NCI-H2107 (cell line): ENCODE measurements around the gene NUMB.
A peak's percentile ranks its signal among the peaks of the same experiment; 100 is the strongest.

ENCODE experiments used
- DNase-seq: peaks from one replicate; lab custom pipeline; 2025; lab: John Stamatoyannopoulos, UW

The NUMB gene

DNA sequence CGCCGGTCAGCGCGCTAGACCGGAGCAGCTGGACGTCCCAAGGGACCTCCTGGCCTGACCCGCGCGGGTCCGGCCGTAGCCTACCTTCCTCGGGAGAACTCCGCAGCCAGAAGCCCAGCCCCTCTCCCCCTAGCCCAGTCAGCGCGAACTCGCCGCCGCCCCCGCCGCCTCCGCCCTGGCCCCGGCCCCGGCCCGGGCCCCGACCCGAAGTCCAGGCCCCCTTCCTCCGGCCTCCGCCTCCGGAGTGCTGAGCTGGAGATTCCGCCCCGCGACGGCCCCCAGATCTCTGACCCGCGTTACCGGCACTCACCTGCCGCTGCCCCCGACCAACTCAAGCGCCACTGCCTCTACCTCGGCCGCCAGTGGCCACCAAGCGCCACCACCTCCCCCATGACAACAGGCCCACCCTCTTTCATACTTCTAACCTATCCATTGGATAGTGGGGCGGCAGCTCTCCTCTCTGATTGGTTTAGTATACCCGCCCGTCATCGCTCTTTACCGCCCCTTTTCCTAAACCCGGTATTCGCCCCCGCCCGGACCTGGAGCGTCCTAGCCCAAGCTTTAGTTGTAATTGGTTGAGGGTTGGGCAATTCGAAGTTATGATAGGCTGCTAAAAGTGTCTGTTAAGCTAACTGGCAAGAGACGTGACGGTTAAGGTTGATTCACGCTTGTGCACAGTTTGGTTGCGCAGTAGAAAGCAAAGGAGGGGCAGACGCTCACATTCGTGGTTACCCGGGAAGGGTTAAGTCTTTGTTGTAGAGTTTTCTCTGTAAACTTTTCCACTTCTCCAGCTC is at the start of gene NUMB:
Gene NUMB (minus strand): TSS at position 364 of the 794 bp plus-strand sequence. CDS start 102,795 bp downstream, outside the sequence.
- DNase-seq, result peak; percentile 99

DNA sequence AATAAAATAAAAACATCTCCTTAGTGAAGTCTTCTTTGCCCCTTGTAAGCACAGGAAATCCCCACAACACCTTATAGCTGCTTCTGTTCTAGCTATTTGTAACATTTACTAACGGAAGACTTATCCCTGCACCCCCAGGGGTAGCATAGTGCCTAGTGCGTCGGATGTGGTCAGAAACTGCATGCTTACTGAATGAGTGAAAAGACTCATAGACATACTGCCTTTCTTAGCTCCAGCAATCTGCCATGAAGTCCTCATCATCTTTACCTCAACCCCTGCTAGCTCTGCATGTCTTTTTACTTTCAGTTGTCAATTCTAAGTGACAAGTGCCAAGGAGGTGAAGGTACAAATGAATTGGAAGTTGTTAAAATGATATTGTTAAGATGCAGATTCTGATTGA is 45.3 kb upstream of the NUMB start:
- DNase-seq, result no peak

DNA sequence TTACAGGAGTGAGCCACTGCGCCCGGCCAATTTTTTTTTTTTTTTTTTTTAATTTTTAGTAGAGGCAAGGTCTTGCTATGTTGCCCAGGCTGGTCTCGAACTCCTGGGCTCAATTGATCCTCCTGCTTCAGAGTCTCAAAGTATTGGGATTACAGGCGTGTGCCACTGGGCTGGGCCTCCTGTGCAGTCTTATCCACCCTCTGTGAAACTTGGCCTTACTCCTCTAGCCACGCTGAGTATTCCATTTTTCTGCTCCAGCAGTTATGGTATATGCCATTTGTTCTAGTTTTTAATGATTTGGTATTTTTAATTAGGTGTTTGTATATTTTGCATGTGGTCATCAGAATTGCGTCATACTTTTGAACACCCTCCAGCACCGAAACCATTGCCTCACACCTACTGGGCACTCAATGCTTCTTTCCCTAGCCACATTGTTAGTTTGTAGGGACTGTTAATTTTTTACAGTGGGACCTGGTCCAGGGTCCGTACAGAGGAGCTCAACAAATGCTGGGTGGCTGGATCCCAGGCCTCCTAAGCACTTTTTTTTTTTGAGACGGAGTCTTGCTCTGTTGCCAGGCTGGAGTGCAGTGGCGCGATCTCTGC is 43.8 kb upstream of the NUMB start:
- DNase-seq, result no peak

DNA sequence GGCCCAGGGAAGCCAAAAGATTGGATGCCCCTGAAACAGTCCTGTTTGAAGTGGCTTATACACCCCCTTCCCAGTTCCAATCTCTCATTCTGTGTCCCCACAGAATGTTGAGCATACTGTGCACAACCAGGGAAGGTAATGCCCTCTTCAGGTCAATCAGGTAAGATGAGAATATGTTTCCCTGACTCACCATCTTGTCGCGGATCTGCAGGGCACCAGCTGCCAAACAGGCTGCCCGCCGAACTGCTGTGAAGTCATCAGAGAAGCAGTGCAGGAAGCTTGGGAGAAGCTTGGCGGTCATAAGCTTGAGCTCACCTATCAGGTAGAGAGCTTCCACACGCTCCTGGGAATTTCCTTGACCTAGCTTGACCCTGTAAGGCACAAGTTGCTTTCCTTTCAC is 42.0 kb upstream of the NUMB start:
- DNase-seq, result no peak

DNA sequence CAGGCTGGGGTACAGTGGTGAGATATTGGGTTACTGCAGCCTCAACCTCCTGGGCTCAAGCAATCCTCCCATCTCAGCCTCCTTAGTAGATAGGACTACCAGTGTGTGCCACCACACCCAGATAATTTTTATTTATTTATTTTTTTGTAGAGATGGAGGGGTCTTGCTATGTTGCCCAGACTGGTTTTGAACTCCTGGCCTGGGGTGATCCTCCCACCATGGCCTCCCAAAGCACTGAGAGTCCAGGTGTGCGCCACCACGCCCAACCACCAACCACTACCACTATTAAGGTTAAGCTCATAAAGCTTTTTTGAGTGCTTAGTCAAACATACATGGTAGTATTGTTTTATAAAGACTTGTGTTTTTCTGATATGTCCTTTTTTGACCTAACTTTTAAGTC is 36.2 kb upstream of the NUMB start:
- DNase-seq, result no peak

DNA sequence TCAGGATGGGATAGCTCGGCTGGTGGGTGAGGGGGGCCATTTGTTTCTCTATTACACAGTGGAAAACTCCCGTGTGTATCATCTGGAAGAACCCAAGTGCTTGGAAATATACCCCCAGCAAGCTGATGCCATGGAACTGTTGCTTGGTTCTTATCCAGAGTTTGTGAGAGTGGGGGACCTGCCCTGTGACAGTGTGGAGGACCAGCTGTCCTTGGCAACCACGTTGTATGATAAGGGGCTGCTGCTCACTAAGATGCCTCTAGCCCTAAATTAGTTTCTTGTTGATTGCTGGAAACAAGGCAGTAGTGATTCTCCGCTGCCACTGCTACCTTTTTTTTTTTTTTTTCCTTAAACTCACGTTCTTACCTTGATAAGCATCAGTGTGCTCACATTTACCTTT is 34.3 kb upstream of the NUMB start:
- DNase-seq, result no peak

DNA sequence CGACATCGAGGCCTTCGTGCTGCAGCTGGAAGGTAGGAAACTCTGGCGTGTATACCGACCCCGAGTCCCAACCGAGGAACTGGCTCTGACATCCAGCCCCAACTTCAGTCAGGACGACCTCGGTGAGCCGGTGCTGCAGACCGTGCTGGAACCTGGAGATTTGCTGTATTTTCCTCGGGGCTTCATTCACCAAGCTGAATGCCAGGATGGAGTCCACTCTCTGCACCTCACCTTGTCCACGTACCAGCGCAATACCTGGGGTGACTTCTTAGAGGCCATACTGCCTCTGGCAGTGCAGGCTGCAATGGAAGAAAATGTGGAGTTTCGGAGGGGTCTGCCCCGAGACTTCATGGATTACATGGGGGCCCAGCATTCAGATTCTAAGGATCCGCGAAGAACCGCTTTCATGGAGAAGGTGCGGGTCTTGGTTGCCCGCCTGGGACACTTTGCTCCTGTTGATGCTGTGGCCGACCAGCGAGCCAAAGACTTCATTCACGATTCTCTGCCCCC is 33.8 kb upstream of the NUMB start:
- no peak for DNase-seq

DNA sequence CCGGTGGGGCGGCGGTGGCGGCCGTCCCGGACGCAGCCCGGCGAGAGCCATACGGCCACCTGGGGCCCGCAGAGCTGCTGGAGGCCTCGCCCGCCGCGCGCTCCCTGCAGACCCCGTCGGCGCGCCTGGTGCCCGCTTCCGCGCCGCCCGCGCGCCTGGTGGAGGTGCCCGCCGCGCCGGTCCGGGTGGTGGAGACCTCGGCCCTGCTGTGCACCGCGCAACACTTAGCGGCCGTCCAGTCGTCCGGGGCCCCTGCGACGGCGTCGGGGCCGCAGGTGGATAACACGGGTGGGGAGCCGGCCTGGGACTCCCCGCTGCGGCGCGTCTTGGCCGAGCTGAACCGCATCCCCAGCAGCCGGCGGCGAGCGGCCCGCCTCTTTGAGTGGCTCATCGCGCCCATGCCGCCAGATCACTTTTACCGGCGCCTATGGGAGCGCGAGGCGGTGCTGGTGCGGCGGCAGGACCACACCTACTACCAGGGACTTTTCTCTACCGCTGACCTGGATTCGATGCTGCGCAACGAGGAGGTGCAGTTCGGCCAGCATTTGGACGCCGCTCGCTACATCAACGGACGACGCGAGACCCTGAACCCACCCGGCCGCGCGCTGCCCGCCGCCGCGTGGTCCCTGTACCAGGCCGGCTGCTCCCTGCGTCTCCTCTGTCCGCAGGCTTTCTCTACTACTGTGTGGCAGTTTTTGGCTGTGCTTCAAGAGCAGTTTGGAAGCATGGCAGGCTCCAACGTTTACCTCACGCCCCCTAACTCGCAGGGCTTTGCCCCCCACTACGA is 33.1 kb upstream of the NUMB start:
- peak; percentile 31 for DNase-seq

DNA sequence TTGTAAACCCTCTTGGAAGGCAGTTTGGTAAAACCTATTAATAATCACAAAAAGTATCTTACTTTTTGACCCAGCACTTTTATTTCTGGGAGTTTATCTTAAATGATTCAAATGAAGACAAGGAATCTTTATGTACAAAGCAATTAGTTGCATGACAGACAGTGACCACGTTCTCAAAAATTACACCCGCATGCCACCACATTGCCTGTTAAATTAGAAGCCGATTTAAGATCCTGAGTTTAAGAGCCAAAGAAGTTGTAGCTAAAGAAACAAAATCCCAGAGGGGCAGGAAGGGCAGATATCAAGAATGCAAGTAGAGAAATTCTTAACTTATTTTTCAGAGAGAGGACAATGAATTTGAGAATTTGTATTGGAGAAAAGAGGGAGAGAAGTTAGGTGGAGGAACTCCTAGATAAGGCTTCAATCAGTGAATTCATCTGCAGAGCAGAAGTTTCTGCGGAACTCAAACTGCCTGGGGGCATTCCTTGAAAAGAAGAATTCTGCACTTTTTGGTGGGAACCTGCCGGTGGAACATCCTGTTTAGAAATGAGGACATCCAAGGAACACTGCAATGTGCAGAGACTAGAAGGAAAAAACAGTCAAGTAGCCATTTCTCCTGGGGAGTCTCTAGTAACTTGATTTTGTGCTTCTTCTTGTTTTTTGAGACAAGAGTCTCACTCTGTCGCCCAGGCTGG is 31.3 kb upstream of the NUMB start:
- DNase-seq, result no peak

DNA sequence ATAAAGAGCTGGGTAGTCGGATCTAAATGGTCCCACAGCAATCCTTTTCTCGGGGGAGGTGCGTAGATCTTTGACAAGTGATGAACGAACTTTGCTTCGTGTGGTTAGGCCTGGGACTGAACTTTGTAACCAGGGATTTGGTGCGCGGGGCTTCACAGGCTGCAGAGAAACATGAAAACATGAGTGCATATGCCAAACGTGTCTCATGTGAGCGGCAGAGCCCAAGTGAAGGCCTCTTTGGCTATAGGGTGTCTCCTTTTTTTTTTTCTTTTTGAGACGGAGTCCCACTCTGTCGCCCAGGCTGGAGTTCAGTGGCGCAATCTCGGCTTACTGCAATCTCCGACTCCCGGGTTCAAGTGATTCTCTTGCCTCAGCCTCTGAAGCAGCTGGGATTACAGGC is 20.3 kb upstream of the NUMB start:
- DNase-seq, result no peak

DNA sequence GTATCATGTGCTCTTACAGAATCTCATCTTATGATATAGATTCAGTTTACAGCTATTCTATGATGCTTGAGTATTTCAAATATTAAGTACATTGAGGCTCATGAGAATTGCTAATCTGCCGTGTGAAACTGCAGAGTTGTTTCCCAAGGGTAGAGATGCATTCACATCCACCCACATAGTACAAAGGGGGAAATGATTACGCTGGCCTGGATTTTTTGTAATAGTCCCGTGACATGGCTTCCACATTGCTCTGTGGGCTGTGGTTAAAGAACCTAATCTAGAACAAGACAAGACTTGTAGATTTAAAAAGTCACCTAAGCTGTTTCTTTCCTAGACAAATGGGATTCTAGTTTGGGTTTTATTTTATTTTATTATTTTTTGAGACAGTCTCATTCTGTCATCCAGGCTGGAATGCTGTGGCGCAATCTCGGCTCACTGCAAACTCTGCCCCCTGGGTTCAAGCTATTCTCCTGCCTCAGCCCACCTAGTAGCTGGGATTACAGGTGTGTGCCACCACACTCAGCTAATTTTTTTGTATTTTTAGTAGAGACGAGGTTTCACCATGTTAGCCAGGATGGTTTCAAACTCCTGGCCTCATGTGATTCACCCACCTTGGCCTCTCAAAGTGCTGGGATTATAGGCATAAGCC is 19.4 kb upstream of the NUMB start:
- DNase-seq, result no peak

DNA sequence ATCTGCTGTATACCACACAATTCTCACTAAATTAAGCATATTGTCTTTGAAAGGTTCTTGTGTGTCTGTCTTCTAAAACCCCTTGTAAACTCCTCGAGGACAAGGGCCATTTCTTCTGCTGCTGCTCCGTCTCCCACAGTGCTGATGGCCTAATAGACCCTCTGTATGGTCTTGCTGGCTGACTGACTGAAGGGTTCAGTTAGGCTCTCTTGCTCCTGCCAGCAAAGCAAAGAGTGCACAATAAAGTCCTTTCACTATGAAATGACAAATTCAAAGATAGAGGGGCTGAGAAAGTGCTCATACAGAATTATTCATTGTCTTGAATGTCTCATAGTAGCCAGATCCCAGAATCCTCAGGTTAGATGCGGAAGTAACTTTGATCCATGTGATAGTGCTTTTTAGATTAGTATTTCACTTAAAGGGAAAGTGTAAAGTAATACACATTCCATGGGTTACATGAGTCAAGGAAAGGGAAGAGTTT is 18.1 kb upstream of the NUMB start:
- no peak for DNase-seq

DNA sequence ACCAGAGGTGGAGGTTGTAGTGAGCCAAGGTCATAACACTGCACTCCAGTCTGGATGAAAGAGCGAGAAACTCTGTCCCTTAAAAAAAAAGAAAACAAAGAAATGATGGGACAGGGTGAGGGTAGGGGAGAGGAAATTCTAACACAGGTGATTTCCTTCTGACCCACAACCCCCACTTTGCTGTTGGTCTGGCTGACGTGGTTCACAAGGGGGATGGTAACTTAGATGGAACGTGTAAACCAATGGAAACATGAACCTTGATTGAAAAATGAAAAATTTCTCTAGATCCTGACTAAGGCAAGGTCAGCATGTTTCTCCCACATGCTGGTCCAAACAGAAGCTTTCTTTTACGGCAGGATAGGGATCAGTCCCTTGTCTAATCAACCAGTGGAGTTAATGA is 16.6 kb upstream of the NUMB start:
- DNase-seq, result no peak

DNA sequence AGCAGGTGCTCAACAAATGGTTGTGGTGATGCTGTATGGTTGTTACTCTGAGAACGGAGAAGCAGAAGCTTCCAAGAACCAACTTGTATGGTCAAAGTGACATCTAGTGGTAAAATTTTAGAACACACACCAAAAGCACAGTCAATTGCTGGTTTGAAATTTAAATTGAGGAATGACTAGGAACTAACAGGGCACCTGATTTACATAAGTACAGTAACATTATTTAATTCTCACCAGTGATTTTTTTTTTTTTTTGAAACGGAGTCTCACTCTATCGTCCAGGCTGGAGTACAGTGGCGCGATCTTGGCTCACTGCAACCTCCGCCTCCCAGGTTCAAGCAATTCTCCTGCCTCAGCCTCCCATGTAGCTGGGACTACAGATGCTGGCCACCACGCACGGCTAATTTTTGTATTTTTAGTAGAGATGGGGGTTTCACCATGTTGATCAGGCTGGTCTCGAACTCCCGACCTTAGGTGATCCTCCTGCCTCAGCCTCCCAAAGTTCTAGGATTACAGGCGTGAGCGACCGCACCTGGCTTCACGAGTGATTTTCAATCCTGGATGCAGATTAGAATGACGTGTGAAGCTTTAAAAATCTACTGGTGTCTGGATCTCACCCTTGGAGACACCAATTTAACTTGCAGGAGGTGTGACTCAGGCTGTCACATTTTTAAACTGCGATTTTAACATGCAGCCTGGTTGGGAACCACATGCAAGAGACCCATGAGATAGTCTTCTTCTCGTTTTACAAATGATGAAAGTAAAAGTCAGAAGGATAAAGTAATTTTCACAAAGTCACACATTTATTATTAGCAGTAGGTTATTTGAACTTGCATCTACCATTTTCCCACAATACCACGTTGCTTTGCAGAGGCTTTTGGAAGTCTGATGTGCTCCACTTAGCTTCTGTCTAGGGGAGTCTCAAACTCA is 14.1 kb upstream of the NUMB start:
- DNase-seq, result peak; percentile 66

DNA sequence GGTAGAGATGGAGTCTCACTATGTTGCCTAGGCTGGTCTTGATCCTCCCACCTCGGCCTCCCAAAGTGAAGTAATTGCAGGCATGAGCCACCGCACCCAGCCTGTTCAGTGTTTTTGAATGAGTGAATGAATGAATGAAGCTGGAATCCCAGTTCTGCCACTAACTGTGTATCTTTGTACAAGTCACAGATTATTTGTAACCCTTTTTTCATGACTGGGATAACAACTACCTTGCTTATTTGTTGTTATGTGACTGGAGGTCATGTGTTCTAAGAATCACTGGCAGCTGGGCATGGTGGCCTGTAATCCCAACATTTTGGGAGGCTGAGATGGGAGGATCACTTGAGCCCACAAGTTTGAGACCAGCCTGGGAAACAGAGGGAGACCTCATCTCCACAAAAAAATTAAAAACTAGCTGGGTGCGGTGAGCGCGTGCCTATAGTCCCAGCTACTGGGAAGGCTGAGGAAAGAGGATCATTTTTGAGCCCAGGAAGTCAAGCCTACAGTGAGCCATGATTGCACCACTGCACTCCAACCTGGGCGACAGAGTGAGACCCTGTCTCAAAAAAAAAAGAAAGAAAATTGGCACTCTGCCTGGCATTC is 13.3 kb upstream of the NUMB start:
- no peak for DNase-seq

DNA sequence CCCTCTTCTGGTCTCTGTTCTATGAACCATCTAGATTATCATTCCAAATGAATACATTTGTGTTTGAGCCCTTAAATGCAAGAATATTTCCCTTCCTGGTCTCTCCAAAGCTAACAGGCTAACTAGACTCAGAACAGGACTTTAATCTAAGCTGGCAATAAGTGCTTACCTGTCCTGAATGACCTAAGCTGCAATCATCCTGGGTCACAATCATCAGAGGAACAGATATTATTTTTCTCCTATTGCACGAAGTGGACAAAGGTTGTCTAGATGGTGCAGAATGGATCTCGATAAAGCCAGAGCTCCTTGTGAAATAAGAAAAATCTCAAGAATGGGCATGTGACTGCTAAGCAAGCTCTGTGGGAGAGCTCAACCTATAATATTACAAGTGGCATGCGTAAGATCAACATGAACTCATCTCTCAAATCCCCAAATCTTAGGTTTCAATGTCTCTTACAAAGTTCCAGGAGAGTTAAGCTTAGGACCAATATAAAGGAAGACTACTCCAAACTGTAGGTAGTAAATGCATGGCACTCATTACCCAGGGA is 10.6 kb upstream of the NUMB start:
- no peak for DNase-seq

DNA sequence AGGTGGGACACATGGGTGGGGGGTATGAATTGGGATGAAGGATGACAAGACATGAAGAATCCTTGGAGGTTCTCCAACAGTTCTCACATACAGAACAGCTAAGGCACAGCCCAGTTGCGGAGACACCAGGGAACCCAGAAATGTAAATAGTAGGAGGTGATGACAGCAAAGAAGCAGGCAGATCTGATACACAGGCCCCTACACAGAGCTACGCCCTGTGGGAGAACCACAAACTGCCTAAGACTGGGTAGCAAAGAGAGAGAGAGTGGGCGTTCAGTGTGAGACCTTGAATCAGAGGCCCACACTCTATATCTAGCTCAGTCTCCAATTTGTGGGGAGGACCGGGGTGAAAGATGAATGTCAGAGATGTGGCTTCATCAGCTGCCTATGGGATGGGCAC is 9.5 kb upstream of the NUMB start:
- no peak for DNase-seq

DNA sequence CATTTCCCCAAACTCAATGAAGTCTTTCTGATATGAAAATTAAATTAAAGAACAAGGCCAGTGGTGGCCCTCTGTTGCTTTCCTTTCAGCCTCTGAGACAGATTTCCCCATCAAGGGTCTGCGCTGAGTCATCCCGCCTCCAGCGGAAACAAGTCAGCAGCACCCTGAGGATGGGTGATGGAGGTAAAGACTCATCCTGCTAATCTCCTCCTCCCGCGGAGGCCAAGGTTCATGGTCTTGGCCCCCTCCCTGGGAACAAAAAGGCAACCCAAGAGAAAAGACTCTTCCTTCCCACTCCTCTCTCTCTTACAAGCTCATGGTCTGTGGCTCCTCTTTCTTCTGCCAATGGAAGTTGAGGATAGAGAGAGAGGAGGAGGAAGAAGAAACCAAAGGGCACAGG is 9.0 kb upstream of the NUMB start:
- DNase-seq, result no peak

DNA sequence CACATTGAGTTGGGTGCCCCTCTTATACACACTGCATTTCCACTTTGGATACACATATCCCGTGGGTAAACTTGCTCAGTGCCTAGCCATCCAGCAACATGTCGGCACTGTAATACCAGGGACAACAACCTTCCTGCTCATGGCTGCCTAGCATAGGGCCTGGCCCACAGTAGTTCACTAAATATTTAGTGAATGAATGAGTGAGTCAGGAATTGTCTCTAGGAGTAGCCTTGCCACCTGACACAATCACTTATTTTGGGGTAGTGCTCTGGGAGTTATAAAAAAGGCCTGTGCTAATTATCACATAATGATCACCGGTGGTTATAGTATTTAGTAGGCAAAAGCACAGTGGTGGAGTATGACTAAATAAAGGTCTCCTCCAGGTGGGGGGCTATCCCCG is 8.5 kb upstream of the NUMB start:
- no peak for DNase-seq
